Left colon (tissue), 2 donors: Measurements from ENCODE around the gene HLTF. TPM values are rescaled to one million over a fixed set of nuclear protein-coding genes. Genes with fewer than 3 reads are reported as not detected.
"Not testable (repeated sequence)": the region's sequence is repeated elsewhere in the genome, so short reads cannot be mapped to it uniquely, and the experiment has no call there.

ENCODE experiments used
- ATAC-seq: fragments of 200-7000 bp; cut with Tn5 transposase; one replicate; pipeline ENCODE4 v1.9.1; 2020; ENCODE audit warnings: mild to moderate bottlenecking, moderate library complexity
- DNase-seq, 2 donors: peaks; one replicate each; pipeline ENCODE4 v3.0.0-alpha.2; 2020
- intact Hi-C, 2 donors: fragments of 100-400 bp; cut with DNase I in 1 of 2; cut with micrococcal nuclease in 1 of 2; formaldehyde crosslinking; loops; one replicate each; pipeline versions ENCODE4 v1.11.2 to v1.14.0; 2022; cut with DNase I, micrococcal nuclease
- total RNA-seq, 2 donors: library from RNA; stranded (reverse); fragmentation: NEBNext Ultra II Directional; extraction: Animal tissue kit (Norgen Biotek cat#: 25700); gene quantifications; one replicate each; pipeline ENCODE4 v1.2.1, GENCODE V29; 2021
- donor health status: DM: no; HTN: no; CAD: no.
- donor health status: DM: yes; HTN: yes; CAD: no.

Gene HLTF
- total RNA-seq, 2 donors from 2014 or later, result 10.5 to 10.8 TPM

GRCh38 chr3:149000206-149000745 lies 86.1 kb downstream of the HLTF start:
- DNase-seq, result no peak
- intact Hi-C loops, result no loop called here

GRCh38 chr3:148999806-149000205 lies 86.5 kb downstream of the HLTF start:
- ATAC-seq (no peak), DNase-seq (no peak)
- intact Hi-C loops, result no loop called here

More at GRCh38 chr3:149000206-149000745, 86.1 kb downstream of the HLTF start:
- ATAC-seq, result no peak

GRCh38 chr3:148998715-148999423 lies 87.5 kb downstream of the HLTF start:
- ATAC-seq (no peak), DNase-seq (no peak)
- intact Hi-C loops, result no loop called here

GRCh38 chr3:148998297-148998696 lies 88.0 kb downstream of the HLTF start:
- ATAC-seq (no peak), DNase-seq (no peak)
- intact Hi-C loops, result no loop called here

- ATAC-seq (no peak), DNase-seq (no peak)
- intact Hi-C loops, result no loop called here
These were observed 88.7 kb downstream of the HLTF start for GRCh38 chr3:148997623-148998022.

GRCh38 chr3:148992635-148993255 lies 93.6 kb downstream of the HLTF start:
- ATAC-seq (no peak), DNase-seq (peak in 1 of 2 donors; percentile 13)
- intact Hi-C loops, result no loop called here

- intact Hi-C loops, result no loop called here
- peak; percentile 68 for ATAC-seq
- peak in 1 of 2 donors; percentile 56 for DNase-seq
These were observed 94.2 kb downstream of the HLTF start for GRCh38 chr3:148992027-148992634.

- peak; percentile 79 to 85 for DNase-seq
- peak; percentile 94 for ATAC-seq
- intact Hi-C loops, result no loop called here
These were observed 94.9 kb downstream of the HLTF start, which contains the start of gene GYG1 for GRCh38 chr3:148991219-148992026. Gene GYG1, plus strand, starts transcription at chr3:148991540. Its CDS starts 101 bp downstream, at chr3:148991641.

GRCh38 chr3:148990236-148990635 lies 96.1 kb downstream of the HLTF start:
- intact Hi-C loops, result no loop called here
- no peak for ATAC-seq
- DNase-seq, result no peak

GRCh38 chr3:148987551-148987950 lies 98.8 kb downstream of the HLTF start:
- ATAC-seq, DNase-seq, intact Hi-C loops: not testable (repeated sequence)

GRCh38 chr3:148981273-148981672 lies 105.1 kb downstream of the HLTF start:
- ATAC-seq (no peak), DNase-seq (no peak)
- intact Hi-C loops, result no loop called here

Other genes starting within 250 kb of the HLTF start
- 10 to 100 TPM in 1 of 2 donors, 1 to 10 TPM in 1; 1.9 to 11.0 TPM for gene CPA3, start 221.2 kb downstream of the HLTF start, total RNA-seq
- gene GYG1, start 95.0 kb downstream of the HLTF start, total RNA-seq, result 10 to 100 TPM; 18.5 to 31.2 TPM
- 10 to 100 TPM; 15.0 to 18.1 TPM for gene HPS3, start 43.1 kb upstream of the HLTF start, total RNA-seq
- 10 to 100 TPM in 1 of 2 donors, 1 to 10 TPM in 1; 6.1 to 11.1 TPM for gene CP, start 135.3 kb upstream of the HLTF start, total RNA-seq
- 1 to 10 TPM in 1 of 2 donors, under 1 TPM in 1; 0.95 to 2.0 TPM for gene TM4SF18, start 247.1 kb upstream of the HLTF start, total RNA-seq